ENCODE measurements around the gene SATB1.

GRCh38 chr3:18401300-18401961 is 23.7 kb downstream of the SATB1 start:
- no peak for TF ChIP-seq POLR2A (IDR thresholded peaks at IDR 0.05; ENCODE audit: low read length)
- TF ChIP-seq GATA1 (IDR thresholded peaks at IDR 0.05; ENCODE audit: low read depth, low read length) = no peak

All from erythroblast (primary cell).